Activated B cell treated with CpG ODN at 0.5 μM for 24 hours (primary cell): ENCODE measurements around the gene INPP4A. TPM values are rescaled to one million over a fixed set of nuclear protein-coding genes. Genes with fewer than 3 reads are reported as not detected.
A peak's percentile ranks its signal among the peaks of the same experiment; 100 is the strongest.

Experiments
- ATAC-seq: fragments of 200-7000 bp; cut with Tn5 transposase; one replicate; pipeline ENCODE4 v1.10.0; 2021; ENCODE audit warnings: low read depth, mild to moderate bottlenecking, moderate library complexity
- CTCF ChIA-PET: fragments of 350-600 bp; sonication (Branson Sonifier 250); formaldehyde crosslinking; loops from one replicate; lab custom pipeline; 2021; ENCODE audit warnings: antibody characterized with exemption; lab: Charles Lee
- POLR2A ChIA-PET: fragments of 350-600 bp; sonication (Branson Sonifier 250); formaldehyde crosslinking; loops from one replicate; lab custom pipeline; 2021; ENCODE audit warnings: antibody characterized with exemption; lab: Charles Lee
- DNase-seq: peaks from one replicate; pipeline ENCODE4 v3.0.0; 2022
- H3K27ac Mint-ChIP-seq: one replicate; pipeline ENCODE4 v1.8.0; 2020; ENCODE audit warnings: mixed read lengths
- H3K27me3 Mint-ChIP-seq: one replicate; pipeline ENCODE4 v1.8.0; 2021; ENCODE audit warnings: mixed read lengths
- H3K36me3 Mint-ChIP-seq: one replicate; pipeline ENCODE4 v1.8.0; 2021; ENCODE audit warnings: low read depth, mixed read lengths
- H3K4me1 Mint-ChIP-seq: one replicate; pipeline ENCODE4 v1.8.0; 2021; ENCODE audit warnings: mixed read lengths
- H3K4me3 Mint-ChIP-seq: one replicate; pipeline ENCODE4 v1.8.0; 2020; ENCODE audit warnings: mild to moderate bottlenecking, mixed read lengths
- H3K9me3 Mint-ChIP-seq: one replicate; pipeline ENCODE4 v1.8.0; 2020; ENCODE audit warnings: mixed read lengths
- intact Hi-C: fragments of 100-400 bp; cut with micrococcal nuclease; formaldehyde crosslinking; loops from one replicate; pipeline ENCODE4 v1.15.1; 2024
- total RNA-seq: library from RNA; stranded (reverse); gene quantifications from 2 replicates; pipeline ENCODE4 v1.2.3, GENCODE V29; 2022
- TF ChIP-seq, protein P1 (sequence below): fragments of 200-600 bp; IDR thresholded peaks from one replicate; pipeline ENCODE4 v1.8.0; 2022; ENCODE audit warnings: antibody characterized with exemption, mild to moderate bottlenecking

The INPP4A gene
- total RNA-seq, 1 donor from 2014 or later: 26.6 TPM

DNA sequence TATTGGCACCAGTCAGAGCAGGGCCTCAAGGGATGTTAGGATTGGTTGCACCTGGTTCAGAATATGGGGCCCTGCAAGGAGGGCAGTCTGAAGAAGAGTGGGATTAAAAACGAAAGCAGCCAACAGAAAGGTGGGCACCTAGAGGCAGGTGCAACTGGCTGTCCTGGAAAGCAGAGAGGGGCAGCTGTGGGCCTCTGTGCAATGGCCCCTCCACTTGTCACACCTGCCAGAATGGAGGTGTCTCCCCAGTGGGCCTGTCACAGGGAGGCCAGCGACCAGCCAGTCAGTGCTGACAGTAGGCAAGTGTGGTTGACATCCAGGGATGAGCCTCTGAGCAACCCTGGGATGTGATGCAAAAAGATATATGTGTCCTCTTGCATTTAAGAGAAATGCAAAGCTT lies 37.7 kb downstream of the INPP4A start:
- DNase-seq (no peak), ATAC-seq (no peak)
- H3K9me3 Mint-ChIP-seq: no peaks in the 10 kb centered on the region
- H3K36me3 Mint-ChIP-seq: no peaks in the 10 kb centered on the region
- CTCF ChIA-PET: no interaction called here
- intact Hi-C loops: loop anchor here (5.0 kb wide), 1 partner anchor 35 kb away; no protein-coding TSS in a partner anchor
- no peaks in the 10 kb centered on the region for H3K27me3 Mint-ChIP-seq
- H3K4me1 Mint-ChIP-seq: peaks cover 61% of the 10 kb centered on the region
- no peak overlapping the region for H3K4me3 Mint-ChIP-seq
- TF ChIP-seq, protein P1, sequence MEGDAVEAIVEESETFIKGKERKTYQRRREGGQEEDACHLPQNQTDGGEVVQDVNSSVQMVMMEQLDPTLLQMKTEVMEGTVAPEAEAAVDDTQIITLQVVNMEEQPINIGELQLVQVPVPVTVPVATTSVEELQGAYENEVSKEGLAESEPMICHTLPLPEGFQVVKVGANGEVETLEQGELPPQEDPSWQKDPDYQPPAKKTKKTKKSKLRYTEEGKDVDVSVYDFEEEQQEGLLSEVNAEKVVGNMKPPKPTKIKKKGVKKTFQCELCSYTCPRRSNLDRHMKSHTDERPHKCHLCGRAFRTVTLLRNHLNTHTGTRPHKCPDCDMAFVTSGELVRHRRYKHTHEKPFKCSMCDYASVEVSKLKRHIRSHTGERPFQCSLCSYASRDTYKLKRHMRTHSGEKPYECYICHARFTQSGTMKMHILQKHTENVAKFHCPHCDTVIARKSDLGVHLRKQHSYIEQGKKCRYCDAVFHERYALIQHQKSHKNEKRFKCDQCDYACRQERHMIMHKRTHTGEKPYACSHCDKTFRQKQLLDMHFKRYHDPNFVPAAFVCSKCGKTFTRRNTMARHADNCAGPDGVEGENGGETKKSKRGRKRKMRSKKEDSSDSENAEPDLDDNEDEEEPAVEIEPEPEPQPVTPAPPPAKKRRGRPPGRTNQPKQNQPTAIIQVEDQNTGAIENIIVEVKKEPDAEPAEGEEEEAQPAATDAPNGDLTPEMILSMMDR: no peak
- POLR2A ChIA-PET: no interaction called here
- no peak overlapping the region for H3K27ac Mint-ChIP-seq

- peaks cover 63% of the 10 kb centered on the region for H3K4me1 Mint-ChIP-seq
- ATAC-seq (no peak), DNase-seq (no peak)
- H3K4me3 Mint-ChIP-seq: no peak overlapping the region
- no peaks in the 10 kb centered on the region for H3K36me3 Mint-ChIP-seq
- no peaks in the 10 kb centered on the region for H3K27me3 Mint-ChIP-seq
- TF ChIP-seq, protein P1: no peak
- ChIA-PET POLR2A (no interaction called here), CTCF (interaction anchor here (1.0 kb wide), 1 partner anchor 13 kb away, joined by 4 read pairs; no protein-coding TSS in a partner anchor)
- H3K9me3 Mint-ChIP-seq: no peaks in the 10 kb centered on the region
- intact Hi-C loops: loop anchor here (1.0 to 5.0 kb wide), 2 partner anchors 18 to 36 kb away; no protein-coding TSS in a partner anchor
- peak overlapping the region; percentile 9 for H3K27ac Mint-ChIP-seq
Observed at GRCh38 chr2:98483257-98483861, 38.7 kb downstream of the INPP4A start.

DNA sequence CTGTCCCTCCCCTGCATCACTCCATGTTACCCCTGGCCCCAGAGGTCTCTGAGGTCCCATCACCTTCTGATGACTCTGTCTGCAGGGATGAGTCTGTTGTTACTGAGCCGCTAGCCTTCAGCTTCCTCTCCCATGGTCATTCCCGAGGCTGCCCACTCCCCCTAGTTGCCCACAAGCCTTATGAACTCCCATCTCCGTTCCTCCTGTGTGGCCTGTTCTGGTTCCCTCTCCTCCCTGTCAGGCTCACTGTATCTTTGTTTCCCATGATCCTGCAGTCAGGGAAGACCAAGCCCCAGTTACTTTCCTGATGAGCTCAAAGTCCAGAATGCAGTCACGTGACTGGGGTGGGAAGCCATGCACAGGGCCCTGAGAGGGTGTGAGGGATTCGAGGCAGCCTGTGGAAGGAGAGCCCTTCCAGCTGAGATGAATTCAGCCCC lies 39.5 kb downstream of the INPP4A start:
- intact Hi-C loops: loop anchor here (5.0 kb wide), 1 partner anchor 37 kb away; no protein-coding TSS in a partner anchor
- ATAC-seq (no peak), DNase-seq (no peak)
- no peaks in the 10 kb centered on the region for H3K9me3 Mint-ChIP-seq
- H3K4me1 Mint-ChIP-seq: peaks cover 58% of the 10 kb centered on the region
- no peak overlapping the region for H3K27ac Mint-ChIP-seq
- H3K27me3 Mint-ChIP-seq: no peaks in the 10 kb centered on the region
- TF ChIP-seq, protein P1: no peak
- no peak overlapping the region for H3K4me3 Mint-ChIP-seq
- H3K36me3 Mint-ChIP-seq: no peaks in the 10 kb centered on the region
- ChIA-PET POLR2A (interaction anchor here (0.6 kb wide), 1 partner anchor 29 kb away, joined by 7 read pairs; no protein-coding TSS in a partner anchor), CTCF (interaction anchor here (1.0 kb wide), 1 partner anchor 13 kb away, joined by 4 read pairs; no protein-coding TSS in a partner anchor)

DNA sequence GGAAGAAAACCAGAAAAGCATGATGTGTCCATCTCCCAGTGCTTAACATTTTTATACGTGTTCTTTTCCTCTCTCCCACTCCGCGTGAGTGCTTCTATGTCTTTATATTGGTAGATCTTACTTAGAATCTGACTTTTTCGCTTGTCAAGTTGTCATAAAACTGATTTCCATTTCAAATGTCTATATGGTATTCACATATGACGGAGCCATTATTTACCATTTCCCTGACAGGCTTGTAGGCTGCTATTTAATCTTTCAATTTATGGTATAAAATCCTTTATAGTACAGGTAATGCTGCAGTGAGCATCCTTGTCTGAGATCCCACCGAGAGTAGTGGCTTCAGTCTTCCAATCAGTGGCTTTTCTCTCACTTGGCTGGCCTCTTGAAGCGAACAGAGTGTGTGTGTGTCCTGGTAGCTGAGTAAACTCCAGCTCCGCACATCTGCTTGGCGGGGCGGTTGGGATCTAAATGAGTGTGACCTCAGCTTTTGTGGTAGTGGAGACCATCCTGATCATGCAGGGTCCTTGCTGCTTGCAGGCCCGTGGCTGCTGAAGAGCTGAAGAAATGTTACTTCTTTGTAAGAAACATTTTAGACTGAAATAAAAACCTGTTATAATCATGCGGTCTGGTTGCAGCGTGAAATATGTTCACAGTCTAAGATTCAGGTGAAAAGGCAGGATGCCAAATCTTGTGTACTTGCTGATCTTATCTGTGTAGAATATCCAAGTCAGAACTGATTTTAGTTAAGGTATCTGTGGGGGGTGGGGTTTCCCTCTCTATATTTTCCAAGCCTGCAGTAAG lies 40.2 kb downstream of the INPP4A start:
- intact Hi-C loops: loop anchor here (5.0 kb wide), 1 partner anchor 38 kb away; no protein-coding TSS in a partner anchor
- POLR2A ChIA-PET: no interaction called here

More for the DNA sequence above, 40.2 kb downstream of the INPP4A start:
- no peaks in the 10 kb centered on the region for H3K27me3 Mint-ChIP-seq
- TF ChIP-seq, protein P1: no peak
- CTCF ChIA-PET: no interaction called here
- H3K27ac Mint-ChIP-seq: no peak overlapping the region
- no peaks in the 10 kb centered on the region for H3K36me3 Mint-ChIP-seq
- ATAC-seq (no peak), DNase-seq (no peak)
- H3K9me3 Mint-ChIP-seq: no peaks in the 10 kb centered on the region
- H3K4me1 Mint-ChIP-seq: peaks cover 50% of the 10 kb centered on the region
- no peak overlapping the region for H3K4me3 Mint-ChIP-seq
